Measurements from ENCODE around the gene RNASE7.

Gene RNASE7

DNA sequence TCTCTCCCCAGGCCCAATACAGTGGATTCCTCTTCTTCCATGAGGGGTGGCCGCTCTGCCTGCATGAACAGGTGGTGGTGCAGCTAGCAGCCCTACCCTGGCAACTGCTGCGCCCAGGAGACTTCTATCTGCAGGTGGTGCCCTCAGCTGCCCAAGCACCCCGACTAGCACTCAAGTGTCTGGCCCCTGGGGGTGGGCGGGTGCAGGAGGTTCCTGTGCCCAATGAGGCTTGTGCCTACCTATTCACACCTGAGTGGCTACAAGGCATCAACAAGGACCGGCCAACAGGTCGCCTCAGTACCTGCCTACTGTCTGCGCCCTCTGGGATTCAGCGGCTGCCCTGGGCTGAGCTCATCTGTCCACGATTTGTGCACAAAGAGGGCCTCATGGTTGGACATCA lies 31.8 kb downstream of the RNASE7 start:
- no peak overlapping the region for H3K27ac ChIP-seq (ENCODE audit: low read depth, low read length)
- peaks cover 23 to 25% of the 10 kb centered on the region in 2 donors for H3K4me1 ChIP-seq (ENCODE audit: control insufficient read depth in 1 of 2, insufficient read depth in 2 of 2, low read length in 2 of 2)
- no peak overlapping the region for H3K9ac ChIP-seq (ENCODE audit: low read depth in 1 of 2, low read length in 2 of 2)
- H3K27me3 ChIP-seq (ENCODE audit: control insufficient read depth in 1 of 2, insufficient read depth in 2 of 2, low read length in 2 of 2), result peaks cover 0 to 6% of the 10 kb centered on the region in 2 donors
- H3K4me3 ChIP-seq (ENCODE audit: low read depth in 1 of 2, low read length in 2 of 2), result no peak overlapping the region
- peaks cover 21 to 39% of the 10 kb centered on the region in 2 donors for H3K36me3 ChIP-seq (ENCODE audit: control insufficient read depth in 1 of 2, insufficient read depth in 2 of 2, low read length in 2 of 2)
- H3K9me3 ChIP-seq (ENCODE audit: control insufficient read depth in 1 of 2, low read length in 2 of 2), result no peaks in the 10 kb centered on the region

DNA sequence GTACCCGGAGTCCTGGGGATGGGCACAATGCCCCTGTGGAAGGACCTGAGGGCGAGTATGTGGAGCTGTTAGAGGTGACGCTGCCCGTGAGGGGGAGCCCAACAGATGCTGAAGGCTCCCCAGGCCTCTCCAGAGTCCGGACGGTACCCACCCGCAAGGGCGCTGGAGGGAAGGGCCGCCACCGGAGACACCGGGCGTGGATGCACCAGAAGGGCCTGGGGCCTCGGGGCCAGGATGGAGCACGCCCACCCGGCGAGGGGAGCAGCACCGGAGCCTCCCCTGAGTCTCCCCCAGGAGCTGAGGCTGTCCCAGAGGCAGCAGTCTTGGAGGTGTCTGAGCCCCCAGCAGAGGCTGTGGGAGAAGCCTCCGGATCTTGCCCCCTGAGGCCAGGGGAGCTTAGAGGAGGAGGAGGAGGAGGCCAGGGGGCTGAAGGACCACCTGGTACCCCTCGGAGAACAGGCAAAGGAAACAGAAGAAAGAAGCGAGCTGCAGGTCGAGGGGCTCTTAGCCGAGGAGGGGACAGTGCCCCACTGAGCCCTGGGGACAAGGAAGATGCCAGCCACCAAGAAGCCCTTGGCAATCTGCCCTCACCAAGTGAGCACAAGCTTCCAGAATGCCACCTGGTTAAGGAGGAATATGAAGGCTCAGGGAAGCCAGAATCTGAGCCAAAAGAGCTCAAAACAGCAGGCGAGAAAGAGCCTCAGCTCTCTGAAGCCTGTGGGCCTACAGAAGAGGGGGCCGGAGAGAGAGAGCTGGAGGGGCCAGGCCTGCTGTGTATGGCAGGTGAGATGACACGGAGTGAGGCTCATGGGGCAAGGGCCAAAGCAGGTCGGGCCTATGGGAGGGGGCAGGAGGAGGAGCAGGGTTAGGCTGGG lies 32.5 kb downstream of the RNASE7 start:
- Histone ChIP-seq H3K27ac (ENCODE audit: low read depth, low read length) (no peak overlapping the region), H3K9ac (ENCODE audit: low read depth in 1 of 2, low read length in 2 of 2) (no peak overlapping the region), H3K4me1 (ENCODE audit: control insufficient read depth in 1 of 2, insufficient read depth in 2 of 2, low read length in 2 of 2) (peaks cover 17 to 18% of the 10 kb centered on the region in 2 donors), H3K36me3 (ENCODE audit: control insufficient read depth in 1 of 2, insufficient read depth in 2 of 2, low read length in 2 of 2) (peaks cover 23 to 45% of the 10 kb centered on the region in 2 donors), H3K9me3 (ENCODE audit: control insufficient read depth in 1 of 2, low read length in 2 of 2) (no peaks in the 10 kb centered on the region), H3K4me3 (ENCODE audit: low read depth in 1 of 2, low read length in 2 of 2) (no peak overlapping the region), H3K27me3 (ENCODE audit: control insufficient read depth in 1 of 2, insufficient read depth in 2 of 2, low read length in 2 of 2) (peaks cover 0 to under 1% of the 10 kb centered on the region in 2 donors)

DNA sequence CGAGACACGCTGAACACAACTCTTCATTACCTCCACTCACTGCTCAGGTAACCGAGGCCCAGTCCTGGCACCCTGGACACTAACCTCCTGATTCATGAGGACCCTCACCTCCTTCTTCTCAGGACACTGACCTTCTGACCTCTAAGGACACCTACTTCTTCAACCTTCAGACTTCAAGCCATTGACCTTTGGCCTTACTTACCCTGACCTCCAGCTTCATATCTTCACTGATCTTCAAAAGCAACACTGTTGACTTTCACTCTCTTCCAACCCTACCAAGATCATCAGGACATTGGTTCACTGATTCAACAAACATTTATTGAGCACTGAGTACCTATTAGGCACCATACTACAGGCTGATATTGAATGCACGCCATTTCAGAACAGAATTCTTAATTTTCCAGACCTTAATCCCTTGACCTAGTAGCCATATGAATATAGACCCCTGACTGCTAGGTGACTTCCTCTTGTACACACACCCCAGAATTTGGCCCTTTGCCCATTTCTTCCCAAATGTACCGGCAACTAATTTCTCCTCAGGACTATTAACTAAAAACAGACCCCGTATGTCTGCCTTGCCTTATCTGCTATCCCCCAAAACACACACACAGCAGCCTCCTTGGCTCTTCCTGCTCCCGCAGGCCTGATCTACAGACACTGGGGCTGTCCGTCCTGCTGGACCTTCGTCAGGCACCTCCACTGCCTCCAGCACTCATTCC lies 33.7 kb downstream of the RNASE7 start:
- Histone ChIP-seq H3K36me3 (ENCODE audit: control insufficient read depth in 1 of 2, insufficient read depth in 2 of 2, low read length in 2 of 2) (peaks cover 27 to 58% of the 10 kb centered on the region in 2 donors), H3K4me1 (ENCODE audit: control insufficient read depth in 1 of 2, insufficient read depth in 2 of 2, low read length in 2 of 2) (peaks cover 16 to 17% of the 10 kb centered on the region in 2 donors), H3K4me3 (ENCODE audit: low read depth in 1 of 2, low read length in 2 of 2) (no peak overlapping the region), H3K9ac (ENCODE audit: low read depth in 1 of 2, low read length in 2 of 2) (no peak overlapping the region), H3K9me3 (ENCODE audit: control insufficient read depth in 1 of 2, low read length in 2 of 2) (no peaks in the 10 kb centered on the region), H3K27me3 (ENCODE audit: control insufficient read depth in 1 of 2, insufficient read depth in 2 of 2, low read length in 2 of 2) (no peaks in the 10 kb centered on the region), H3K27ac (ENCODE audit: low read depth, low read length) (no peak overlapping the region)

DNA sequence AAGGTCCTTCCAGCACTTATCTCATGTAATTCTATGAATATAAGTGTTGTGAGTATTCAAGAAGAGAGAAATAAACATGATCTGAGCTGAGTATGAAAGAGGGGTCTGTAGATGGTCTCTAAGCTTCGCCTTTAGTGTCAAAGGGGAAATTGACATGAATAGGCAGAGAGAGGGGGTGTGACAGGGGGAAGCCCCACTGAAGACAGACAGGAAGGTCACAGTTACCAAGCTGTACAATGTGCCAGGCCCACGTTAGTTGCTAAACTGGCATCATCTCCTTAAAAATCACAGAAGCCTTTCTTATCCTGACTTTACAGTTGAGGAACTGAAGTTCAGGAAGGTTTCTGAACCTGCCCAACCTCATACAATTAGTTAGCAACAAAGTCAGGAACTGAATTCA lies 35.5 kb downstream of the RNASE7 start:
- Histone ChIP-seq H3K9ac (ENCODE audit: low read depth in 1 of 2, low read length in 2 of 2) (no peak overlapping the region), H3K27me3 (ENCODE audit: control insufficient read depth in 1 of 2, insufficient read depth in 2 of 2, low read length in 2 of 2) (no peaks in the 10 kb centered on the region), H3K4me3 (ENCODE audit: low read depth in 1 of 2, low read length in 2 of 2) (no peak overlapping the region), H3K27ac (ENCODE audit: low read depth, low read length) (no peak overlapping the region), H3K36me3 (ENCODE audit: control insufficient read depth in 1 of 2, insufficient read depth in 2 of 2, low read length in 2 of 2) (peaks cover 35 to 74% of the 10 kb centered on the region in 2 donors), H3K4me1 (ENCODE audit: control insufficient read depth in 1 of 2, insufficient read depth in 2 of 2, low read length in 2 of 2) (peaks cover 4 to 6% of the 10 kb centered on the region in 2 donors), H3K9me3 (ENCODE audit: control insufficient read depth in 1 of 2, low read length in 2 of 2) (no peaks in the 10 kb centered on the region)

DNA sequence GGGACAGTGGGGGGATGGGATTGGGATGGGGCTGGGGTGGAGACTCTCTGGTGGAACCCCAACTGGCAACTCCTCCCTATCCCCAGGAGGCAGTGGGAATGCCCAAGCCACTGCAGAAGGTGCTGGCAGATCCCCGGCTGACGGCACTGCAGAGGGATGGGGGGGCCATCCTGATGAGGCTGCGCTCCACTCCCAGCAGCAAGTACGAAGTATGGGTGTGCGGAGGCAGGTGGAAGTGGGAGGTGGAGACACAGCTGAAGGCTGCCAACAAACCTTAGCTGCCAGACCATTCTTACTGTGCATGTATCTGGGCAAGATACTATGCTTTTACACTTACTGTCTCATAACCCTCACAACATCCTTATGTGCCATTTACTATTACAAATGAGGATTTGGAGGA lies 36.1 kb downstream of the RNASE7 start:
- Histone ChIP-seq H3K9ac (ENCODE audit: low read depth in 1 of 2, low read length in 2 of 2) (no peak overlapping the region), H3K9me3 (ENCODE audit: control insufficient read depth in 1 of 2, low read length in 2 of 2) (no peaks in the 10 kb centered on the region), H3K36me3 (ENCODE audit: control insufficient read depth in 1 of 2, insufficient read depth in 2 of 2, low read length in 2 of 2) (peaks cover 38 to 78% of the 10 kb centered on the region in 2 donors), H3K27ac (ENCODE audit: low read depth, low read length) (no peak overlapping the region), H3K4me1 (ENCODE audit: control insufficient read depth in 1 of 2, insufficient read depth in 2 of 2, low read length in 2 of 2) (peaks cover 0 to under 1% of the 10 kb centered on the region in 2 donors), H3K4me3 (ENCODE audit: low read depth in 1 of 2, low read length in 2 of 2) (no peak overlapping the region), H3K27me3 (ENCODE audit: control insufficient read depth in 1 of 2, insufficient read depth in 2 of 2, low read length in 2 of 2) (no peaks in the 10 kb centered on the region)

DNA sequence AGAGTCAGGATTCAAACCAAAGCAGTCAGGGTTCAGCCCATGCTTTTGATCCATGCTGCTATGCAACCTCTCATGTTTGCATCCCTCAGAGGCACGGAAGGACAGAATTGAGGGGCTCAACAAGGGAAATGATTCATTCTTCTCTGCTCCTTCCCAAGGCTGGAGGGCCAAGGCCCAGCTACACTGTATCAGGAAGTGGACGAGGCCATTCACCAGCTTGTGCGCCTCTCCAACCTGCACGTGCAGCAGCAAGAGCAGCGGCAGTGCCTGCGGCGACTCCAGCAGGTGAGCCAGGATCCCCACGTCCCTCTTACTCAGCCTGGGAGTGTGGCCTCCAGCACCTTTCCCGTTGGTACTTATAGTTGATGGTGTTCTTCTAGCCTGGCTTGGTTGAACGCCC lies 36.6 kb downstream of the RNASE7 start:
- Histone ChIP-seq H3K9ac (ENCODE audit: low read depth in 1 of 2, low read length in 2 of 2) (no peak overlapping the region), H3K27me3 (ENCODE audit: control insufficient read depth in 1 of 2, insufficient read depth in 2 of 2, low read length in 2 of 2) (no peaks in the 10 kb centered on the region), H3K27ac (ENCODE audit: low read depth, low read length) (no peak overlapping the region), H3K4me3 (ENCODE audit: low read depth in 1 of 2, low read length in 2 of 2) (no peak overlapping the region), H3K9me3 (ENCODE audit: control insufficient read depth in 1 of 2, low read length in 2 of 2) (no peaks in the 10 kb centered on the region), H3K4me1 (ENCODE audit: control insufficient read depth in 1 of 2, insufficient read depth in 2 of 2, low read length in 2 of 2) (no peaks in the 10 kb centered on the region), H3K36me3 (ENCODE audit: control insufficient read depth in 1 of 2, insufficient read depth in 2 of 2, low read length in 2 of 2) (peaks cover 38 to 78% of the 10 kb centered on the region in 2 donors)

DNA sequence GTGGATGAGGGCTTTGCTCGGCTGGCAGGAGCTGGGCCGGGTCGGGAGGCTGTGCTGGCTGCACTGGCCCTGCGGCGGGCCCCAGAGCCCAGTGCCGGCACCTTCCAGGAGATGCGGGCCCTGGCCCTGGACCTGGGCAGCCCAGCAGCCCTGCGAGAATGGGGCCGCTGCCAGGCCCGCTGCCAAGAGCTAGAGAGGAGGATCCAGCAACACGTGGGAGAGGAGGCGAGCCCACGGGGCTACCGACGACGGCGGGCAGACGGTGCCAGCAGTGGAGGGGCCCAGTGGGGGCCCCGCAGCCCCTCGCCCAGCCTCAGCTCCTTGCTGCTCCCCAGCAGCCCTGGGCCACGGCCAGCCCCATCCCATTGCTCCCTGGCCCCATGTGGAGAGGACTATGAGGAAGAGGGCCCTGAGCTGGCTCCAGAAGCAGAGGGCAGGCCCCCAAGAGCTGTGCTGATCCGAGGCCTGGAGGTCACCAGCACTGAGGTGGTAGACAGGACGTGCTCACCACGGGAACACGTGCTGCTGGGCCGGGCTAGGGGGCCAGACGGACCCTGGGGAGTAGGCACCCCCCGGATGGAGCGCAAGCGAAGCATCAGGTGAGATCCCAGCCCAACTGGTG lies 39.5 kb downstream of the RNASE7 start:
- no peak overlapping the region for H3K27ac ChIP-seq (ENCODE audit: low read depth, low read length)
- H3K9ac ChIP-seq (ENCODE audit: low read depth in 1 of 2, low read length in 2 of 2), result no peak overlapping the region
- no peaks in the 10 kb centered on the region for H3K9me3 ChIP-seq (ENCODE audit: control insufficient read depth in 1 of 2, low read length in 2 of 2)
- no peak overlapping the region for H3K4me3 ChIP-seq (ENCODE audit: low read depth in 1 of 2, low read length in 2 of 2)
- H3K27me3 ChIP-seq (ENCODE audit: control insufficient read depth in 1 of 2, insufficient read depth in 2 of 2, low read length in 2 of 2), result no peaks in the 10 kb centered on the region
- peaks cover 30 to 84% of the 10 kb centered on the region in 2 donors for H3K36me3 ChIP-seq (ENCODE audit: control insufficient read depth in 1 of 2, insufficient read depth in 2 of 2, low read length in 2 of 2)
- H3K4me1 ChIP-seq (ENCODE audit: control insufficient read depth in 1 of 2, insufficient read depth in 2 of 2, low read length in 2 of 2), result peaks cover 10 to 16% of the 10 kb centered on the region in 2 donors

DNA sequence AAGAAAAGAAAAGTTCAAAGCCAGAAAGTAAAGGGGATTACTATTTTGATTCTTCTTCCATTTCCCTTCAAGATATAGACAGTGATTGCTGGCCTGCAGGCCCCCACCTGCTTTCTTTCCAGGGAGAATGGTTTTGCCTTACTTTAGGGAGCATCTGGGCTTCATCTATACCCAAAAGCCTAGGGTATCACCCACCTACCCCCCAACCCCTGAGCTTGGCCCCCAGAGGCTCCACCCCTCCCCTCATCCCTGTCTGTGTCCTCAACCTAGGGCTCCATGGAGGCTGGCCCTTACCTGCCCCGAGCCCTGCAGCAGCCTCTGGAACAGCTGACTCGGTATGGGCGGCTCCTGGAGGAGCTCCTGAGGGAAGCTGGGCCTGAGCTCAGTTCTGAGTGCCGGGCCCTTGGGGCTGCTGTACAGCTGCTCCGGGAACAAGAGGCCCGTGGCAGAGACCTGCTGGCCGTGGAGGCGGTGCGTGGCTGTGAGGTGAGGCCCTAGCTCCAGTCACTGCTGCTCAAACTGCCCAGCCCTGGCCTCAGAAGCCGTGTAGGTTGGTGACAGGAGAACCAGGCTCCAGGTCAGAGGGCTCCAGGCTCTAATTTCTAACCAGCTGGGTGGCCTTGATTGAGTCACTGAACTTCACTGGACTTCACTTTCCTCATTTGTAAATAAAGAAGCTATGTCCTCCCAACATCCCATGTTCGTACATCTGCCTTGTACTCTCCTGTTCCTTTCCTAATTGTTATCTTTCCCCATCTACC lies 41.6 kb downstream of the RNASE7 start:
- peaks cover 19 to 71% of the 10 kb centered on the region in 2 donors for H3K36me3 ChIP-seq (ENCODE audit: control insufficient read depth in 1 of 2, insufficient read depth in 2 of 2, low read length in 2 of 2)
- H3K4me1 ChIP-seq (ENCODE audit: control insufficient read depth in 1 of 2, insufficient read depth in 2 of 2, low read length in 2 of 2), result peaks cover 10 to 16% of the 10 kb centered on the region in 2 donors
- no peak overlapping the region for H3K27ac ChIP-seq (ENCODE audit: low read depth, low read length)
- no peak overlapping the region for H3K4me3 ChIP-seq (ENCODE audit: low read depth in 1 of 2, low read length in 2 of 2)
- H3K9ac ChIP-seq (ENCODE audit: low read depth in 1 of 2, low read length in 2 of 2), result no peak overlapping the region
- H3K9me3 ChIP-seq (ENCODE audit: control insufficient read depth in 1 of 2, low read length in 2 of 2), result no peaks in the 10 kb centered on the region
- no peaks in the 10 kb centered on the region for H3K27me3 ChIP-seq (ENCODE audit: control insufficient read depth in 1 of 2, insufficient read depth in 2 of 2, low read length in 2 of 2)

DNA sequence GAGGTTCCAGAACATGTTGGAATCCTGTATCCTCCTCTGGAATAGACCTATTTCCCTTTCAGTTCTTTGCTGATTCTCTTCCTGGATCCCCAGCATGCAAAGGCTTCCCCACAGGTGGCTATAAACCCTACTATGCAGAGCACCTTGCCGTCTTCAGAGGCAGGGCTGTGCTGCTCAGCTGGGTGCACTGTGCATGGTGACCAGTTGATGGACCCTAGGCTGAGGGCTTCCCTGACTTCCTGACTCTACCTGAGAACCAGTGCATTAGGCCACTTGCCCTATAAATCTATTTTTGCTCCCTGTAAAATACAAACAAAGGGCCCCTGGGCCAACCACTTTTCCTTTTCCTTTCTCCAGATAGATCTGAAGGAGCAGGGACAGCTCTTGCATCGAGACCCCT lies 42.2 kb downstream of the RNASE7 start:
- Histone ChIP-seq H3K4me3 (ENCODE audit: low read depth in 1 of 2, low read length in 2 of 2) (no peak overlapping the region), H3K4me1 (ENCODE audit: control insufficient read depth in 1 of 2, insufficient read depth in 2 of 2, low read length in 2 of 2) (peaks cover 10 to 16% of the 10 kb centered on the region in 2 donors), H3K27me3 (ENCODE audit: control insufficient read depth in 1 of 2, insufficient read depth in 2 of 2, low read length in 2 of 2) (no peaks in the 10 kb centered on the region), H3K36me3 (ENCODE audit: control insufficient read depth in 1 of 2, insufficient read depth in 2 of 2, low read length in 2 of 2) (peaks cover 18 to 71% of the 10 kb centered on the region in 2 donors), H3K27ac (ENCODE audit: low read depth, low read length) (no peak overlapping the region), H3K9me3 (ENCODE audit: control insufficient read depth in 1 of 2, low read length in 2 of 2) (no peaks in the 10 kb centered on the region), H3K9ac (ENCODE audit: low read depth in 1 of 2, low read length in 2 of 2) (no peak overlapping the region)
